Measurements from ENCODE around the gene USF2.

The USF2 gene

GRCh38 chr19:35253316-35254286 lies 15.2 kb upstream of the USF2 start:
- H3K27ac ChIP-seq = no peak overlapping the region
- TF ChIP-seq, protein P1, sequence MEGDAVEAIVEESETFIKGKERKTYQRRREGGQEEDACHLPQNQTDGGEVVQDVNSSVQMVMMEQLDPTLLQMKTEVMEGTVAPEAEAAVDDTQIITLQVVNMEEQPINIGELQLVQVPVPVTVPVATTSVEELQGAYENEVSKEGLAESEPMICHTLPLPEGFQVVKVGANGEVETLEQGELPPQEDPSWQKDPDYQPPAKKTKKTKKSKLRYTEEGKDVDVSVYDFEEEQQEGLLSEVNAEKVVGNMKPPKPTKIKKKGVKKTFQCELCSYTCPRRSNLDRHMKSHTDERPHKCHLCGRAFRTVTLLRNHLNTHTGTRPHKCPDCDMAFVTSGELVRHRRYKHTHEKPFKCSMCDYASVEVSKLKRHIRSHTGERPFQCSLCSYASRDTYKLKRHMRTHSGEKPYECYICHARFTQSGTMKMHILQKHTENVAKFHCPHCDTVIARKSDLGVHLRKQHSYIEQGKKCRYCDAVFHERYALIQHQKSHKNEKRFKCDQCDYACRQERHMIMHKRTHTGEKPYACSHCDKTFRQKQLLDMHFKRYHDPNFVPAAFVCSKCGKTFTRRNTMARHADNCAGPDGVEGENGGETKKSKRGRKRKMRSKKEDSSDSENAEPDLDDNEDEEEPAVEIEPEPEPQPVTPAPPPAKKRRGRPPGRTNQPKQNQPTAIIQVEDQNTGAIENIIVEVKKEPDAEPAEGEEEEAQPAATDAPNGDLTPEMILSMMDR (IDR thresholded peaks at IDR 0.05) = no peak
- no peak for TF ChIP-seq ZFX (IDR thresholded peaks at IDR 0.05; ENCODE audit: borderline replicate concordance)

- no peak overlapping the region for H3K27ac ChIP-seq
- no peak for TF ChIP-seq ZFX (IDR thresholded peaks at IDR 0.05; ENCODE audit: borderline replicate concordance)
- TF ChIP-seq, protein P1 (IDR thresholded peaks at IDR 0.05) = no peak
Observed at GRCh38 chr19:35254341-35255297, 14.1 kb upstream of the USF2 start.

DNA sequence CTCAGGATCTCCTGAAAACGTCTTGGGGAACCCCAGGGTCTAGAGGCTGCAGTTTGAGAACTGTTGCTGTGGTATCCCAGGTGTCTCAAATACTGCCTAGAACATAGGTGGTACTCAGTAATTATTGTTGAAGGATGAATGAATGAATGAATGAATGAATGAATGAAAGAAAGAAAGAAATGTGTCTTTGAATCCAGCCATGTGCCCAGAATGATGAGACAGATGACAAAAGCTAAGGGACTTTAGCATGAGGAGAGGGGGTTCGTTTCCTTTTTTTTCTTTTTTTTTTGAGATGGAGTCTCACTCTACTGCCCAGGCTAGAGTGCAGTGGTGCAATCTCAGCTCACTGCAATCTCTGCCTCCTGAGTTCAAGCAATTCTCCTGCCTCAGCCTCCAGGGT lies 12.2 kb upstream of the USF2 start:
- H3K27ac ChIP-seq = no peak overlapping the region
- TF ChIP-seq, protein P1 (IDR thresholded peaks at IDR 0.05) = no peak
- no peak for TF ChIP-seq ZFX (IDR thresholded peaks at IDR 0.05; ENCODE audit: borderline replicate concordance)

- no peak for TF ChIP-seq ZFX (IDR thresholded peaks at IDR 0.05; ENCODE audit: borderline replicate concordance)
- TF ChIP-seq, protein P1 (IDR thresholded peaks at IDR 0.05) = no peak
- no peak overlapping the region for H3K27ac ChIP-seq
Observed at GRCh38 chr19:35257113-35257461, 11.7 kb upstream of the USF2 start.

DNA sequence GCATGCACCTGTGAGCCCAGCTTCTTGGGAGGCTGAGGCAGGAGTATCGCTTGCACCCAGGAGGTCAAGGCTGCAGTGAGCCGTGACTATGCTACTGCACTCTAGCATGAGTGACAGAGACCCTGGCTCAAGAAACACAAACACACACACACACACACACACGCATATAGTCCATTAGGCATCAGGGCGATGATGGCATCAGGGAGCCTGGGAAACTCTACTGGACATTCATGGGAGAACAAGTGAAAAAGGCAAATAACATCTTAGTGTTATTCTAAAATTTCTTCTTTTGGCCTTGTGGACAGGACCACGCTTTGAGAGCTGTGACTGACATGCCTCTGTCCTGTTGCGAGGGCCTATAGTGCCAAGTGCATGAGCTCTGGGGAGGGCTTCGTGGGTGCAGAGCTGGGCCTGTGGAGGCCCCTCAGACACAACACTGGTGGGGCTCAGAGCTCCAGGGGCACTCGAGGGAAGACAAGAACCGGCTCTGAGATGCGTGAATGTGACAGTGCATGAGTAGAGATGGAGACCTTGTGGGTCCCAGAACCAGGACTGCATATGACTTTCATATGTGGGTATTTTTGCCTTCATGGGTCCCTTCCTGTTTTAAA lies 8.0 kb upstream of the USF2 start:
- TF ChIP-seq, protein P1 (IDR thresholded peaks at IDR 0.05) = no peak
- no peak for TF ChIP-seq ZFX (IDR thresholded peaks at IDR 0.05; ENCODE audit: borderline replicate concordance)
- H3K27ac ChIP-seq = peak overlapping the region; percentile 98; the same call in 1 of the 2 replicates

DNA sequence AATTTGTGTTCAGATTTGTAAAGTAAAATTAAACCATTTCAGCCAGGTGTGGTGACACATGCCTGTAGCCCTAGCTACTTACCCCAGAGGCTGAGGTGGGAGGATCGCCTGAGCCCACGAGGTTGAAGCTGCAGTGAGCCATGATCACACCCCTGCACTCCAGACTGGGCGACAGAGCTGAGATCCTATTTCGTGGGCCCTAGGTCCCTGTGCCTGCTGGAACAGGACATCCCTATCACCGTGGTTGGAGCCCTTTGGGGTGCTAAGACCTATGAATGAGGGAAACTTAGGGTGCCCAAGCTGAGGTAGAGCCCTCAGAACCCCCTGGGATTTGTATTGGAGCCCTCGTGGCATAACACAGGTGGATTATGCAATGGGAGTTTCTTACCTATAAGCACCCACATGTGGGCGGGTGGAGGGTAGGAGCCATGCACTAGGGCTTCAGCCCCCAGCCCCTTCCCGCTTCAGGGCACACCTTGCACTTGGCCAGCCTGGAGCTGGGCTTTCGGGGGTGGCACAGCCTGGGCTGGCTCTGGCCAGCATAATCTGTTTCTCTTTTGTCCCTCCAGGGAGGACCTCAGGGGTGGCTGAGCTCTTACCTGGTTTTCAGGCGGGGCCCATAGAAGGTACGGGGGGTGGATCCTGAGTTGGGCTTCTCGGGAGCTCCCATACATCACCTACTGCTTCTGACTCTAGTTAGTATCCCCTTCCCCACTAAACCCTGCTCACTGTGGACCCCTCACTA lies 7.2 kb upstream of the USF2 start:
- H3K27ac ChIP-seq = peak overlapping the region; percentile 98; the same call in 1 of the 2 replicates
- TF ChIP-seq, protein P1 (IDR thresholded peaks at IDR 0.05) = no peak
- no peak for TF ChIP-seq ZFX (IDR thresholded peaks at IDR 0.05; ENCODE audit: borderline replicate concordance)

Measured in 22Rv1 (cell line).